GM18870 (cell line): Measurements from ENCODE around the gene TES.

ENCODE experiments used
- ATAC-seq: cut with Tn5 transposase; IDR thresholded peaks from one replicate; pipeline ENCODE4 v1.9.1; 2021; ENCODE audit warnings: moderate library complexity; ENCODE audit not compliant: unreplicated experiment

TES gene

DNA sequence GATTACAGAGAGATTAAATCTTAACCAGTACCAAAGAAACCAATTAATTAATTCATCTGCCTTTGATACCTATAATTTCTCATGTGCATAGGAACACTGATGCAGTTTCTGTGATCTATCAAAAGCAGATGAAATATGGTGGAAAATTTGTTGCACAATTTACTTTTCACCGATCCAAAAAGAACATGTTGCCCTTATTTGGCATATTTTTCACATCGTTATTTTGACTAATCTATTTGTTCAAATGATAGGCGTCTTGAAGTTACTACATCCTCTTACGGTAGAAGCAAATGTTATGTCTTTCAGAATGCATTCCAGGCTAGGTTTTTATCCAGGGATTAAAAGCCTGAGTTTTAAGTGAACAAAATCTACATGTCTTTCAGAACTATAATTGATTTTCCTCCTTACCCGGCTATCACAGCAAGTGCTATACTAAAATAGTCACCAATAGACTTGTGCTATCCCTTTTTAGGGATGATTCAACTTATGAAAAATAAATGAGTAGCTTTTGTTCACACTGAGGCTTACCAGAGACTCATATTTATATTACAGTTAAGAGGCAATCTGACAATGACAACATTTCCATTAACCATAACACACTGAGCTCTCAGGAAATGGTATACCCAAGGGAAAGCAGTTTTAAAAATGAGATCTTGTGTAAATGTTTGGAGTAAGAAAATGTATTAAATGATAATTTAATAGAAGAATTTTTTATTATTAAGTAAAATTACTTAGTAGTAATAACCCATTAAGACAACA is 16.8 kb upstream of the TES start:
- no peak for ATAC-seq

DNA sequence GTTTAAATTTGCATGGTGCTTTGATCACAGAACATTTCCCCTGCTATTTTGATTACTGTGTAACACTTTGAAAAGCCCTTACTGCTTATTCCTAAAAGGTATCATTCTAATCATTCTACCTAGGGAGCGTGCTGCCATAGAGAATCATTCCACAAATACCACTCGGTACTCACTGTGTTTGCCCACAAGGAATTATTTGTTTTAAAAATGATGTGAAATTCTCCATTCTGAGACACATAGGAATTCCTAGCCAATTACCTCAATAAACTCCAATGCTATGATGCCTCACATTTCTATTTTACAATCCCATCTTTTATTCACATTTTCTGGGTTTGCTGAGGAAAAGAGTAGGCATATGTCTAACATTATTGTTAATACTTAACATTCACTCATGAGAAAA is 16.2 kb upstream of the TES start:
- no peak for ATAC-seq

DNA sequence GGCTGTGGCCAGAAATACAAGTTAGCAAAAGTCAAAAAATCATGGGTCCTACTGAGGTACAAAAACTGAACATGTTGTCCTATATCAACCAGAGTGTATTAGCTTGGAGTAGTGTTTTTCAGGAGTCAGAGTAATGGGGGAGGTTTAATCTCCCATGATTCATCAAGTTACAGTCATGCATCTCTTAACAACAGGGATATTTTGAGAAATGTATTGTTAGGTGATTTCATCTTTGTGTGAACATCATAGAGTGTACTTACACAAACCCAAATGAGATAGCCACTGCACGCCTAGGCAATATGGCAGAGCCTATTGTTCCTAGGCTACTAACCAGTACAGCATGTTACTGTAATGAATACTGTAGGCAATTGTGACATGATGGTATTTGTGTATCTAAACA is 14.9 kb upstream of the TES start:
- ATAC-seq, result no peak

DNA sequence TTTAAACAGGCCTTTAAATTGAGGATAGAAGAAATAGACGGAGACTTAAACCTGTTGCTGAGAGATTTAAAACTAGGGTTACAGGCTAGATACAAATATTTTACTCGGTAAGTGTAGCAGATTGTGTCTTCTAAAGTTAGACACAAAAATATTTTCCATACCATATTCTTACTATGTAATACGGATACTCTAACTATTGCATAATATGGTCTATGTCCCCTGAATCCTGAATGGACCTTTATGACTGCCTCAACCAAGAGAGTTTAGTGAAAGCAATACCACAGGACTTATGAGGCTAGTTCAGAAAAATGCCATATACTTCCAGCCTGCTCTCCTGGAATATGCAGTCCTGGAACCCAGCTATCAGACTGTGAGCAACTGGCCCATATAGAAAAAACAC is 13.4 kb upstream of the TES start:
- ATAC-seq, result no peak

DNA sequence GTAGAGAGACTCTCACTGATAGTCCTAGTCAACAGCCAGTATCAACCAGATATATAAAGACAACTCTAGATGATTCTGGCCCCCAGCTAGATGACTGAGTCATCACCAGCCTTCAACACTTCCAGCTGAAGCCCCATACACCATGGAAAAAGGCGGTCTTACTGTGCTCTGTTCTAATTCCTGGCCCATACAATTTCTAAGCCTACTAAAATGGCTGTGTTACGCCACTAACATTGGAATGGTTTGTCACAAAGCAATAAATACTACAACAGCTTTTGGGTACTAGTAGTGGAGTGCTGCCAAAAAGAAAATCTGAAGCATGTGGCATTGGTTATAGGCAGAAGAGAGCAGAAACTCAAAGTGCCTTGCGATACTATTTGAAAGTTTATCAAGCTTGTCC is 13.0 kb upstream of the TES start:
- ATAC-seq, result no peak

DNA sequence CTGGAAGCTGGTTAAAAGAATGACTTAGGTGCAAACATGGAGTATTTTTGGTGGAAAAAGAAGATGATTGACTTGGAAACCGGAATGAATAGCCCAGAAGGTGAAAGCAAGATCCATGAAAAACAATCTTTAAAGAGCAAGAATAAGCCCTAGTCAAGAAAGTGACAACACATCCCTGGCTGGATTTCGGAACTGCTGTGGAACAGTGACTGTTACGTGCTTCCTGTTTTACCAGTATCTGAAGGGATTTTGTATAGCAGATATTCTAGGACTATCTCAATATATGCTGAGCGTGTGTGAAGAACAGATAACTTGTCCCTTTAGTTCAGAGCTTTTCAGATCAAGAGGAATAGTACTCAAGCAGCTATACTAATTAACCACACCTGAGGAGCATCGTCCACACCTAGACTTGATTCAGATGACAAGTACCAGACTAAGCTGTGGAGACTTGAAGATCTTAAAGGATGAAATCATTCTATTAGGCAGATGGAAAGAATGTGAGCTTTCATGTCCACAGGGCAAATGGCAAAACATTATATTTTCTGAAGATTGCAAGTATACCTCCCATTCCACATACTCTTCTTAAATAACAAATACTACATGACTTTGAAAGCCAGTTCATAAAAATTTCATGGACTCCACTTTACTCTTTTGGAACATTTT is 11.5 kb upstream of the TES start:
- no peak for ATAC-seq

DNA sequence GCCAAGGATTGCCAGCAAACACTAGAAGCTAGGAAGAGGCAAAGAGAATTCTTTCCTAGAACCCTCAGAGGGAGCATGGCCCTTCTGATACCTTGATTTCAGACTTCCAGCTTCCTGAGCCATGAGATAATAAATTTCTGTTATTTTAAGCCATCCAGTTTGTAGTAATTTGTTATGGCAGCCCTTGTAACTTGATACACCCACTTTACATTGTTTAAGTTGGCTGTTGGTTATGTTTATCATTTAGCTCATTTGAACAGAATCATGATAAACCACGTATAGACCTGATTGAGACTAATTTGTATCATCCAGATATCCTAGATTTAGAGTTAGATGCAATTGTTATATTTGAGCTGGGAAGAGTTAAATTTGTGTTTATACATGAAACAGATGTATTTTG is 9.4 kb upstream of the TES start:
- no peak for ATAC-seq

DNA sequence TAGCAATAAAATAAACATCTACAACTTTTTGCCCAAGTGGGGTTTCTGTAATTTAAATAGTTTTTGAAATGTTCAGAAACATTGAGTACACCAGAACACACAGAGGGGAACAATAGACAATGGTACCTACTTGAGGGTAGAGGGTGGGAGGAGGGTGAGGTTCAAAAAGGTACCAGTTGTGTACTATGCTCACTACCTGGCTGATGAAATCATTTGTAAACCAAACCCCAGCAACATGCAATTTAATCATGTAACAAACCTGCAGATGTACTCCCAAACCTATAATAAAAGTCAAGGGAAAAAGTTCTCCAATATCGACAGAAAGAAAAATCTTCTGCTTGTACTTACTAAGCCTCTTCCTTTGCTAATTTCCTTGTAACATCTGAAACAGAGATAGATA is 4.2 kb upstream of the TES start:
- ATAC-seq, result no peak

DNA sequence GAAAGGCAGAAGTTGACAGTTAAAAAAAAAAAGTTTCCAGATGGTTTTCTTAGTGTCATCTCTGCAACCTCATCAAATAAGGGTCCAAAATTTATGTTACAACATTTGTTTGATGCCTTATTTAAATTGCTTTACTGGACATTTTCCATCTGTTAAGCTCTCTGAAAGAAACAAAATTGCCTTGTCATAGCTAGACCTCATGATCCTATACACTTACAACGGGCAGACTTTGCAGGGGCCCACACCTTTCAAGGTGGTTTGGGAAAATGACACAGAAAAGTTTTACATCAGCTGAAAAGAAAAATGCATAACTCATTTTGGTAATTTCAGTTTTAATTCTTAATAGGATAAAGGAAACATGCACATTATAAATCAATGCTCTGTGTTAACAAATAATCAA is 1.4 kb upstream of the TES start:
- ATAC-seq, result no peak

DNA sequence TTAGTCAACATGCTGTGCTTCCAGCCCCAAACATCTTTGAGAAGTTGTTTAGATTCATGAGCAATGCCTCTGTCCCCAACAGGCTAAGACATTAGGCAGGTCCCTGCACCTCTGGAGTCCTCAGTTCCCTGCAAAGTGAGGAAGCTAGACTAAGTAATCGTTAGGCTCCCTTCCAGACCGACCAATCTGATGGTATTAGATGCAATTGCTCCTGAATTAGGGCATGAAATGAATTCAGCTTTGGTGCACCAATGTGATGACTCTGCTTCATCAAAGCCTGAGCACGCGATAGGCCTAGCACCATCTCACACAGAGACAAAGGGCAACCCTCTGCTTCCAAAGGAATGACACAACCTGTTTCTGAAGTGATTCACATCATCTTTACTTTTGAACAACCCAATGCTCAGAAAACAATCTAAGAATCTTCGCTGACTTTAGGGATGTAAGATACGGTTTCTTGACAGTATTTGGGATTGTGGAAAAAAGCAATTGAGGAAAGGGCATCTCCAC is 723 bp upstream of the TES start:
- no peak for ATAC-seq

DNA sequence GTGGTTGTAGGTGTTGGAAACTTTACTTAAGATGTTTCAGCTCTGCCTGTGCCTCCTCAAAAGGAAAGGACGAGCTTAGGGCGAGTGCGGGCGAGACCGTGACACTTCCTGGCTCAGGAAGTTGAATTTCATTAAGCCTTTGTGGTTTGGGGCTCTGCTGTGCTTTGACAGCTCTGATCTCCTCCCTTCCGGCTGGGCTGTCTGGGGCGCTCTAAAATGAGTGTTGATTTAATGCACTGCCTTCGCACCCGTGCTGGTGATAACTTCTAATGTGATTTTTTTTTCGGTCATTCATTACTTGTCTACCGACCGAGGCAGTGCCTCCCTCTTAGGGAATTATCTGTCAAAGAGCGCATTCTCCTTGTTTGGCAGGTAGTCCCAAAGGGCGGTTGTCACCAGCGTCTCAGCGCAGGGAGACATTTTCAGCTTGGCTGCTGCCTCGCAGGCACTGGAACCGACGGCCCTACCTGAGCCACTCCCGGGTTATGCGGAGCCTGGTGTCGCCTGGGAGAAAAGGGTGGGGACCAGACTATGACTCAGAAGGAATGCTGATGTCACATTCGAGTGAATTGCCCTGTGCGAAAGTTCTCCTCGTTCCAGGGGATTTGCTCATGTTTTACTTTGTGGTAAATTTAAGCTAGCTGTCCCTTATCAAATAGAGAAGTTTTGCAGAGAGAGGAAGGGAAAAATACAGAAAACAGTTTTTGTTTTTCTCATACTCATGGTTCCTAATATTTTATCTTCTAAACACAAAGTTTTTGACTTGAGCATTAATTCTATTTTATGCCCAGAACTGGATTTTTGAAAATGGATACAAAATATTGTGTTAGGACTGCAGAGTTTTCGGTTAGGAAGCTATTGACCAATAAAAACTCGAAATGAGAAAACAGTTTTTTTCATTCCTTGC is 920 bp downstream of the TES start:
- ATAC-seq, result peak; percentile 87

DNA sequence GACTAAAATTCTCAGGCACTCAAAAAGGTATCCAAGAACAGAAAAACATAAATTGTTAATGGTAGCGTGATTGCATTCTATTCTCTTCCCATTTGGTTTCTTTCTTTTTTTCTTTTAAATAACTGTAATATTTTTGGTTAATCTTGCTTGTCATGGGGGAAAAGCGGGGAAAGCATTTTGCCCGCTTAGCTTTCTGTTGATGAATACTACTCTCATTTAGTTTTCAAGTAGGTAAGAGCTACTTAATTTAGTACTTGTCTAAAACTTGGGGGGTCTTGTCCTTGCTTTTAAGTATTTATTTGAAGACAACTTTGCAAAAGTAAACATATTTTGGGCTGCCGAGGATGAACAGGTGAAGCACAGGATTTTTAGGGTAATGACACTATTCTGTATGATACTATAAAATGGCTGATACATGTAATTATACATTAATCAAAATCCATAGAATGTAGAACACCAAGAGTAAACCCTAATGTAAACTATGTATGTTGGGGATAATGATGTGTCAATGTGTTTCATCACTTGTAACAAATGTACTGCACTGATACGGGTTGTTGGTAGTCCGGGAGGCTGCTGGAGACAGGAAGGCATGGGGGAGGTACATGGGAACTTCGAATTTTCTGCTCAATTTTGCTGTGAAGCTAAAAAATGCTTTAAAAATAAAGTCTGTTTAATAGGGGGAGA is 1.7 kb downstream of the TES start:
- no peak for ATAC-seq

DNA sequence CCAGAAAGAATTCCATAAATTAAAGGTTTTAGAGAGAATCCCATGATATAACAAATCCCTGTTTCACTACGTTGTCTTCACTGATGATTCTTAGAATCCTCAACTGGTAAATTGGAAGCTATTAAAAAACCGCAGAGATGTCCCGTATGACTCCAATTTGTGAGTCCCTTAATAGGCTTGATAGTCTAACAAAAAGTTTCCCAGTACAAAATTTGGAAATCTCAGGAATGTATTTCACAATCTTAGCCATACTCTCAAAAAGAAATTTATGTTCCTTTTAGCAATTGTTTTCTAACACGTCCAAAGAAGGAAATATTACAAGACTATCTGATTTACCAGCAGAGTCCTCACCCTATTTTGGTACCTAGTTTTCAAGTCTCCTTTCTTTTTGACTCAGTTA is 2.5 kb downstream of the TES start:
- ATAC-seq, result no peak

DNA sequence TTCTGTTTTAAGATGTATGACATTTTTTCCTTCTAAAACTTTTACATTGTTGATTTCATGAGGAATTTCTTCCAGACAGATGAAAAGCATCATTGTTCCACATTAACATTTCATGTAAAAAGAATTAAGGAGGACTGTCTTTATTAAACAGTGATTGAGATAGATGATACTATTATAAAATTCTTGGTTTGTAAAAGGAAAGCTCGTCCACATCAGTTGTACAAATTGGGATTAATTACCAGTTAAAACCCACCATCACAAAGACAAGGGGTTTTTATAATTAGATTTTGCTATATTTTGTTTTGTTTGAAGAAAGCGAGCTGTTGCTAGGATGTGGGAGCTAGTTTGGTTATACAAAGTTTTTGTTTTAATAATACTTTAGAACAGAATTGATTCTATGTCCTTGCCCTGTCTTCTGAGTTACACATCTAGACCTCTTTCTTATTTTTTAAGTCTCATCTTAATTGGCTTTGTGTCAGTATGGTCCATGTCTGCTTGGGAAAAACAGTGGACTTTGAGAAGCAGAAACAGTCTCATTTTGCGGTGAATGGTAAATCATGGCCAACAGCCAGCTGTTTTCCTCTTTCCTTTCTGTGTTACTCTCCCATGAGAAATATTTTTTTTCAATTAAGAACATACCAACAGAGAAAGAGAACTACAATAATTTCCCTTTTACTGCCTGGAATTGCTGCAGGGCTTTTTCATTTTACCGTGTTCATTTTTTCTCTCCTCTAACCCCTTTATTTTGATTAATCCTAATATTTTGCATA is 3.2 kb downstream of the TES start:
- ATAC-seq, result no peak

DNA sequence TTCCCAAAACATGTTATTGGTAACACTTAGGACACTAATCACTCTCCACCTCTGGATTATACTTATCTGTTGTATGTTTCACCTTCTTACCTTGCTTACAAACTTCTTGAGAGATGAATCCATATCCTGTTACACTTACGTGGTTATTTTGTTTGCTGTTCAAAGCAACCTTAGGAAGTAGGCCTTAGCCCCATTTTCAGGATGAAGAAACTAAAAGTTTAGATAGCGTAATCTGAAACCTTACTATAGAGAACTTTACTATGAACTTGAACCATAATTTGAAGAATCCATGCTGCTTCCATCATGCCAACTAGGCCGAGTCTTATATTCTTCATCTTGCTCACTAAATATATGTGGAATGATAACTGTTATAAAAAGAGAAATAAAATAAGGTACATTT is 4.6 kb downstream of the TES start:
- ATAC-seq, result no peak

DNA sequence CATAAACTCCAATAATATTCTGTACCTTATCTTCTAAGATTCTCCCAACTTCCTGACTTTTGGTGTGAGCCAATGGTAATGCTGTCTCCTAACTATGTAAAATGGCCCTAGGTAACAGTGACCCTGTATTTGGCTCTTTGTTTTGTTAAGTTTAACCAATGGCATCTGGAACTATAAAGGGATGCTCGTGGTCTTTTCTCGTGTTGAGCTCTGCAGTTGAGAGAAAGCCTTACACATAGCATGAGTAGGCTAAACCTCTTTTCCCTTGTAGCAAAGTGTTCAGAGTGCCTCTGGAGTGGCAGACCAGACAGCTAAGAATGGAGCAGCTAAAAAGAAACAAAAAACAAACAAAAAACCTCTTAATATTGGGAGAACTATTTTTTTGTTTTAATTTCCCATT is 5.2 kb downstream of the TES start:
- ATAC-seq, result no peak

DNA sequence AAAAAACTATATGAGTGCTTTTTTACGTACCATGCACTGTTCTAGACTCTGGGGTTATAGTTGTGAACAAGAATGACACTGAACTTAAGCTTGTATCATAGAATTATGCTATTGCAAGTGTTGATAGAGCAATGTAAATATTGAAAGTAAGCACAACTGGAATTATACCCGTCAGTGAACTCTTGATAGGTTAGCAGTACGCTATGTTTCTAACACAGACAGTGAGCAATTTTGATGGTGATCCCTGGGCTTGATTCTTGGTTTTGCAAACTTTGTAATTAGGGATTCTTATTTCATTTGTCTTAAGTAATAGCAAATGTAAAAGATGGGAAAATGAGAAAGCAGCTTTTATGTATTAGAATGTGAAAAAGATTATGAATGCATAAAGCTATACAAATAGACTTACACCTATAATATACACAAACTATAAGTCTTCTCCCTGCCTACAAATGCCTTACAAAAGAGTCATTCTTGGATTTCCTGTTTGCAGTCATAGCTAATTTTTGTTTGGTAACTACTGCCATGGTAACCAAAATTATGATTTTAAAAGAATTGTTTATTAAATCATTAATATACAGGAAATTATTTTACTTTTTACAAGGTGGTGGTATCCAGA is 6.7 kb downstream of the TES start:
- no peak for ATAC-seq

DNA sequence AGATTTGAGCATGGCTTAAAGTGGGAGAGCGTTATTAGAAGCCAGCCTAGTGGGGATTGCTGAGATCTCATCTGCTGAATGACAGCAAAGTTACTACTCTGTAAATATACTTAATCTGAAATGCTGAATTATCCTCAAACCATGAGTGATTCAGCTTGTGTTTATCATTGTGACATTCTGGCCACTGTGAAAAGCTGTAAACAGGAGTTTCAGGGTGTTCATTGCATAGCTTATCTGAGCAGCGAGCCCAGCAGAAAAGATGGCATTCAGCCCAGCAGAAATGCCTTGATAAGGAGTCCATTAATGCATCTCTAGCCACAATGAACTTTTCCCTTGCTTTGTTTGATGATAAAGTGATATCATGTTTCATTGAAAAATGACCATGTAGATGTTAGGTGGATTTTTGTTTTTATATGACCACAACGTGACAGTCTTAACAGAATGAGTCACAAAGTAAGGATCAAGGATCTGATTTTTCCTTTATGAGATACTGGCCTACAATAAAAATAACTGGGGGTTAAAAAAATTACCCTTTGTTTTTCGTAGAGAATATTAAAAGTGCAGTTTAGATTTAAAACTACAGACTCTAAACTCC is 7.8 kb downstream of the TES start:
- no peak for ATAC-seq

DNA sequence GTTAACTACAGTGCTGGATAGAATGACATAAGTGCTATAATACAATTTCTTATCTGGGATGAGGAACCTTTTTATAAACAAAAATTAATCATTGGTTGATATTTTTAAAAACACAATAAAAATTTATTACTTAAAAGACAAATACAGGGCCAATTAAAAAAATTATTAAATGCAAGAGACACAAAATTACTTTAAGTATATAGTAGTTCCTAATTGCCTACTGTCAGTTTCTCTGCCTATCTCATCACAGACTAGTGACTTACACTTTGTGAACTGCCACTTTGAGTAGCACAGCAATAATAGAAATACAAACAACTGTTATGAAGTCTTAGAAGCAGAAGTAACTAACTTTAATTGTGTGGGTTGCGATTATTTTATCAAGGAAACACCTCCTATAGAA is 8.4 kb downstream of the TES start:
- ATAC-seq, result no peak

DNA sequence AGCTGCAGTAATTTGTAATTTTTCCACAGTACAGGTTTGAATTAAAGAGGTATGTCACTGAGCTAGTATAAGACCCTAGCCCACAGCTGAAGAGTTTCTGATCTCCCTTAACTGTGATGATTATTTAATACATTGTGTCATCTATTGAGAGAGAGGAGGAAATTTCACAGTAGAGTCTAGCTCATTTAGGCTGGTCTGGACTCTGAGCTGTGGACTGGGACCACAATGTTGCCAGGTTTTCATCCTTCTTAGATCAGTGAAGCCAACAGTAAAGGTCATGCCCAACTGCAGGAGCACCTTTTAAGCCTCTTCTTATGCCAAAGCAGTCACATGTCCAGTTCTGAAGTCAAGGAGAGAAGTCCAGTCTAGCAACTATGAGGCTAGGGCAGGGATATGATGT is 8.9 kb downstream of the TES start:
- ATAC-seq, result no peak
